GM19023 (cell line): ENCODE results near the gene CSNK1E.
A peak's percentile ranks its signal among the peaks of the same experiment; 100 is the strongest.

Experiments
- ATAC-seq: cut with Tn5 transposase; IDR thresholded peaks from one replicate; pipeline ENCODE4 v1.9.1; 2021; ENCODE audit warnings: mild to moderate bottlenecking, moderate library complexity; ENCODE audit not compliant: unreplicated experiment

CSNK1E gene

DNA sequence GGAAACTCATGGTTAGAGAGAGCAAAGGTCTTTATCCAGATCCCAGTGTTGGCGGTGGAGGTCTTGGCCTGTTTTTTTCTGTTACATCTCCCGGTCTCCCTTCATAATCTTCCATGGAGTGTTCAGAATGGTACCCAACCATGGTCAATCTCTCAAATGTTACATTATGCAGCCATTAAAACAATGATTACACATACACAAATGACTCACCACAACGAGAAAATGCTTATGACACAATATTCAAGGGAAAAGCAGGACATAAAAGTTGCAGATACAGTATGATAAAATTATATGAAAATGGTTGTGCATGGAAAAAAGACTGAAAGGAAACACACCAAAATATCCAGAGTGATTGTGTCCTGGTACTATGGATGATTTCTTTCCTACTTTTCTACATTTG, 17.8 kb upstream of the CSNK1E start:
- no peak for ATAC-seq

DNA sequence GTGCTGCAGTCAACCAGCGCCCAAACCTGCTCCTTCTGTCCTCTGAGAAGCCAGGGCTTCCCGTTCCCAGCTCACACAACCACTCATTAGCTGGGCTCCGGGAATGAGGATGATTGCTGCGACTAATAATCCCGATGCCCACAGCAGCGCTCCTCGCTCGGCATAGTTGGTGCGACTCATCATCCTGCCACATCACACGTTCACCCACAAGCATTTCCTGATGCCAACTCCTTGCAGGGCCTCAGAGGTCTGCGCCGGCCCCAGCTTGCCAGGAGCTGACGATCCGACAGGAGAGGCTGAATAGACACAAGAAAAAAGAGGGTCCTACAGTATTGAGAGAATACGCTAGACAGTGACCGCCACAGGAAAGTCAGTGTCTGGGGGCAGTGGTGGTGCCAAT, 10.6 kb upstream of the CSNK1E start:
- no peak for ATAC-seq

DNA sequence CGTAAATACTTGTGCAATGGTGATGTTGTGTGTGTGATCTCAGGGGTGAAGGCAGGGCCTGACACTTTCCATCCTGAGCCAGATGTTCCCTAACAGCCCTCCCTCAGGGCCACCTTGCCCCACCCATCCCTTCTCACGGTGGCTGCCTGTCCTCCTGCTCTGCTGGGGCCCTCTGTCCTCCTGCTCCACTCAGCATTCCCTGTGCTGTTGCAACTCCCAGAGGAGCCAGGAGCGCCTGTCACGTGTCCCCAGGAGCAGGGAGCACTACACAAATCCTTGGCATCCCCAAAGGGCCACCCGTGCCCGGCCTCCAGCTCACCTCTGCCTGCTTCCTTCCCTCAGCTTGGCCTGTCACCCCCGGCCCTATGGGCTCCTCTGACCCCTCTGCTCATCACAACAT, 10.2 kb upstream of the CSNK1E start:
- no peak for ATAC-seq

DNA sequence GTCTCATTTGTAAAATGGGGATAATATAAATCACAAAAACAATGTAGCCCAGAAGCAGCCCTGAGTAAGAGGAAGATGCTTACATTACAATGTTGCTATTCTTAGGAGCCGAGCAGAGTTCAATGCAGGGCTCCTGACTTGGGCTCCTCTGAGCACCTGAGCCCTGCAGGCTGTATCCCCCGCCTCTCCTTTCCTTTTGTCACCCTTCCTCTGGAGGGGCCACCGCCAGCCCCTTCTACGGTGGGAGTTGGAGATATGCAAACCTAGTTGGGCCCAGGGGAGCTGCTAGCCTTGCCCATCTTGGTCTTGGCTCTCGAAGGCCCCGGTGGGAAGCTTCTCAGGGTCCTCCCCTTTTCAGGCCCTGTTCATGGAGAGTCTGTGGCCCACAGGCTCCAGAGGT, 8.4 kb upstream of the CSNK1E start:
- no peak for ATAC-seq

DNA sequence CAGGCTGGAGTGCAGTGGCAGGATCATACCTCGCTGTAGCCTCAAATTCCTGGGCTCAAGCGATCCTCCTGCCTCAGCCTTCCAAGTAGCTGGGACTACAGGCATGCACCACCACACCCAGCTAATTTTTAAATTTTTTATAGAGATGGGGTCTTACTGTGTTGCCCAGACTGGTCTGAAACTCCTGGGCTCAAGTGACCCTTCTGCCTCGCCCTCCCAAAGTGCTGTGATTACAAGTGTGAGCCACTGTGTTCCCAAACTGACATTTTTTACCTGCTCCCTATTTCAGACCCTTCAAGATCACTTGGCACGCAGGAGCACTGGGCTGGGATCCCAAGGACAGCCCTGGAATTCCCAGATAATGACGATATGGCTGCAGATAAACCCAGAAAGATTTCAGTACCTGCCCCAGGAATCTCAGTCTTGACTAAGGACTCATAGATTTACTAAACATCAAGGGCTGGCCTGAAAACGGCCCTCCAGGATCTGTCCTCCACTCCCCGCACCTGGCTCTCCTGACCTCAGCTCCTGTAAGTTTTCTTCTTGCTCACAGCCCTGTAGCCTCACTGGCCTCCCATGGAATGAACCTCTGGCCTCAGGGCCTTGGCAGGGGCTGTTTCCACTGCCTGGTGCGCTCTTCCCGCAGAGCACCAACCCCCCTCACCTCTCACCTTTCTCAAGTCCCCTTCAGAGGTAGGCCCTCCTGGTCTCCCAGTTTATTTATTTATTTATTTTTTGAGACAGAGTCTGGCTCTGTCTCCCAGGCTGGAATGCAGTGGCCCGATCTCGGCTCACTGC, 3.6 kb upstream of the CSNK1E start:
- ATAC-seq: no peak

GRCh38 chr22:38318792-38319773, 1.9 kb upstream of the CSNK1E start:
- no peak for ATAC-seq

DNA sequence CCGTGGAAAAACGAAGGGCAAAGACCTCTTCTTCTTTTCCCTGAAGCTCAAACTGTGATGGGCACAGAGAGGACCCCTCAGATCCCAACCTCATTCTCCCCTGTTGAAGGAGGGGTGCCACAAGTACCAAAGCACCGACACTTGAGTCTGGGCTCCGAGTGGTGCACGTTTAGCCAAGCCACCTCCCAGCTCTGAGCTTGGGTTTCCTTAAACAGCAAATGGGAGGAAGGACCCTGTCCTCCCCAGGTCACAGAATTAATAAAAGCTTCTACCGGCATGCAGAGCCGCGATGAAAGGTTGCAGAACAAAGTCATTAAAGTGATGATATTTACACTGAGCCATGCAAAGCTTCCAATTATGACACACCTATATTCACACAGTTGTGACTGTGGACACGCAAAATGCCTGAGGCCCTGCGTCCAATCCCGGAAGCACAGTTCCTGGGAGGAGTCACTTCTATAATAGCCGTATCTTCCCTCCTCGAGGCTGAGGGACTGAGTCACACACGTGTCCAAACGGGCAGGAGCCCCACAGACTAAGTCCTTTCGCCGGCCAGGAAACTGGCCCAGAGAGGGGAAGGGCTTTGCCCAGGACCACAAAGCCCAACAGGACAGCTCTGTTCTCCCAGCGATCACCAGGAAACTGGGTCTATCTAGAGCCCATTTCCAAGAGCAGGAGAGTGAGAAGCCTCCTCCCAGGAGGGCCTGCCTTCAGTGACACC, 922 bp upstream of the CSNK1E start:
- ATAC-seq: no peak

- ATAC-seq: peak; percentile 16
Measured at GRCh38 chr22:38316364-38317121, 690 bp downstream of the CSNK1E start.

DNA sequence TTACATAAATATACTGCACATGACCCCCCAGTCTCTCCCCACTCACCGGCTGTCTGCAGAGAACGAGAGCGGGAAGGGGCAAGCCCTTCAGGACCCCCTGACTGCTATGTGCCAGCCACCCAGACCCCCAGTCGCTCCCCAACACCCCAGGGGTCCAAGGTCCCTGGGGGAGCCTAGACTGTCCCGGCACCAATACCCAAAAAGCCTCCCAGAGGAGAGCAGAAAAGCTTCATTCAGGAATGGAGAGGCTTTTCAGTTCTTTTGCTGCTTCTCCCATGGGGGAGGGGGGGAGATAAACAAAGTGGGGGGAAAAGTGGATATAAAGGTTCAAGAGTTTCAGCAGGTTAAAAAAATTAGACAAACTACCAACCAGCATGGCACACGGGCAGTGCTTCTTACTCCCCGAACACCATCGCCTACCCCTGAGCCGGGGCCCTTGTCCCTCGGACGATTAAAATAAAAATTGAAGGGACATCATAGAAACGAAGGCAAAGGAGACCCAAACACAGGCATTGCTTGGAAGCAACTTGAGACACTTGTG, 1.3 kb downstream of the CSNK1E start:
- no peak for ATAC-seq

DNA sequence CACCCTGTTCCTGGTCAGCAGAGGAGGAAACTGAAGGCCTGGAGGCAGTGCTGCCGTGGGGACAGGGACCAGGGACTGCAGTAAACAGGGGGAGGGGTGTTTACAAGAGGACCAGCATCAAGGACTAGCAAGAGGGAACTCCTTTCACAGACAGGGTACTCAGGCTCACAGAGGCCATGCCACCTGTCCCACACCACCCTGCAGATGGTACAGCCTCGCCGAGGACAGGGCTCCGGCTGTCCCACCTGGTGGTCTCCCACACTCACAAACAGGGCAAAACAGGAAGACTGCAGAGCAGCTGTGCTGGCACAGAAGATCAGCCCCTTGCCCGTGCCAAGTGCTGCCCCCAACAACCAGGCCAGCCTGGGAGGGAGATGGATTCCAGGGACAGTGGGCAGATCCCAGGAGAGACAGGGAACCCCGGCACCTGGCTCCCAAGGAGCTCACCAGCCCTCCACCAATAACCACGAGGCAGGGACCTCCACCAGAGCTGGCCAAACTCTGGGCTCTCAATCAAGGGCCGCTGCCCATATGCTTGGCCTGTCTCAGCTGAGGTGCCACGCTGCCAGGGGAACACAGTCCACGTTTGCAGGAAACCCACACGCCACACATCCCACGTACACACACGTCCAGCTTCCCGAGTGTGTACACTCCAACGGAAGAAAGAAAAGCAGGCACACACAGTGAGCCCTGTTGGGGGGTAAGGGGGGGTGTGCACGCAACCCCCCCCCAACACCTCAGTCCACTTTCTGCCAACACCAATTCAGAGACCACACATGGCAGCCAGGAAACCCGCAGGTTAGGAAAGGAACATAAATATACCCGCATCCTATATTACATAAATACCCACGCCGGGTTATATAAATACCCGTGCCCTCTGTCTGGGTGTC, 2.1 kb downstream of the CSNK1E start:
- ATAC-seq: no peak

GRCh38 chr22:38314051-38314932, 2.9 kb downstream of the CSNK1E start:
- ATAC-seq: no peak

DNA sequence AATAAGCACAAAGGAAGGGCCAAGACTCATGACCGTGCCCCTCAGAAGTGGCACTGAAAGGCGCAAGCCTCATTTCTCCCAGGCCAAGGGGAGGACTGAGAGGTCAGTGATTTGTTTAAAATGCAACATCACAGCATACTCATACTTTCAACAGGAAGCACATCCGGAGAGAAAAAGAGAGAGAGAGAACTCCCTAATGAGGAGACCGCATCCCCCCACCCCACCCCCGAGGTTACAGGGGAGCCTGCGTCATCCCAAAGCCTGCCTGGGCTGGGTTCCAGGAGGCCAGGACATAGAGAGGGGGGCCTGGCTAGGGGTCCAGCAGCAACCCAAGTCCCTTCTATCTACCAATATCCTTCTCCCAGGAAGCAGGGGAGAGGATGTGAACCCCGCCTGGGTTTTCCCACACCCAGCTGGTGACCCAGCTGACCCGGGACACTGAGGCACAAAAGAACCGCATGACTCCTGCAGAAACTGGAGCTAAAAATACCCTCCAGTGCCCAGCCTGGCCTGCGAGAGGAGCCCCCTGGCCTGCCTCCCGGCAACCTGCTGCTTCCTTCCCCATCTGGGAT, 3.8 kb downstream of the CSNK1E start:
- ATAC-seq: no peak

DNA sequence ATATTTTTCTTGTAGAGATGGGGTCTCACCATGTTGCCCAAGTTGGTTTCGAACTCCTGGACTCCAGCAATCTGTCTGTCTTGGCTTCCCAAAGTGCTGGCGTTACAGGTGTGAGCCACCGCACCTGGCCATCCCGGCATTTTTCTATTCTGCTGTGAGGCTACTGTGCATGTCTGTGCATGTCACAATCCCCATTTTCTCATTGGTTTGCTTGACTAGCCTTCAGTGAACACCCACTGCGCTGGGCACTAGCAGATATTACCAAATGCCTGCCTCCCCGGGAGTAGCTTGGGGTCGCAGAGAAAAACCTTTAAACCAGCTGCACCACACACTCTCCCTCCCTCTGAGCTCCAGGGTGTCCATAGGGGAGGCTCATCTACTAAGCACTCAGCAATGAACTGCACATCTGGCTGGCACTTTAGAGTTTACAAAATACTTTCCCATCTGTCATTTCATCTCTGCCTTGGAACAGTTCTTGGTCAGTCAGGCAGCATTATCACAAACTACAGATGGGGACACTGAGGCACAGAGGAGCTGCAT, 4.9 kb downstream of the CSNK1E start:
- ATAC-seq: no peak

DNA sequence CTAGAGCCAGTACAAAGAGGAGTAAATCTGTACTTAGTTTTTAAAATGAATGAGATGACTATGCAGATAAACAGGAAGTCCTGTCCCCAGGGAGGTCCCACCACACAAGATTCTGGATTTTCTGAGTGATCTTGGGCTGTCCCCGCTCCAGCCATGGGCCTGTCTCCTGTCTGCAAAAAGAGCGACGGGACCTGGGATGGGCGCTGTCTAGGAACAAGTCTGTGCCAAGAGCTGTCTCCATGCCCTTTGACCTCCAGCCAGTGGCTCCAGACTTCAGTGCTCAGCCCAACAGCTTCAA, 6.0 kb downstream of the CSNK1E start:
- ATAC-seq: no peak

- ATAC-seq: no peak
Measured at GRCh38 chr22:38310518-38311322, 6.5 kb downstream of the CSNK1E start.

DNA sequence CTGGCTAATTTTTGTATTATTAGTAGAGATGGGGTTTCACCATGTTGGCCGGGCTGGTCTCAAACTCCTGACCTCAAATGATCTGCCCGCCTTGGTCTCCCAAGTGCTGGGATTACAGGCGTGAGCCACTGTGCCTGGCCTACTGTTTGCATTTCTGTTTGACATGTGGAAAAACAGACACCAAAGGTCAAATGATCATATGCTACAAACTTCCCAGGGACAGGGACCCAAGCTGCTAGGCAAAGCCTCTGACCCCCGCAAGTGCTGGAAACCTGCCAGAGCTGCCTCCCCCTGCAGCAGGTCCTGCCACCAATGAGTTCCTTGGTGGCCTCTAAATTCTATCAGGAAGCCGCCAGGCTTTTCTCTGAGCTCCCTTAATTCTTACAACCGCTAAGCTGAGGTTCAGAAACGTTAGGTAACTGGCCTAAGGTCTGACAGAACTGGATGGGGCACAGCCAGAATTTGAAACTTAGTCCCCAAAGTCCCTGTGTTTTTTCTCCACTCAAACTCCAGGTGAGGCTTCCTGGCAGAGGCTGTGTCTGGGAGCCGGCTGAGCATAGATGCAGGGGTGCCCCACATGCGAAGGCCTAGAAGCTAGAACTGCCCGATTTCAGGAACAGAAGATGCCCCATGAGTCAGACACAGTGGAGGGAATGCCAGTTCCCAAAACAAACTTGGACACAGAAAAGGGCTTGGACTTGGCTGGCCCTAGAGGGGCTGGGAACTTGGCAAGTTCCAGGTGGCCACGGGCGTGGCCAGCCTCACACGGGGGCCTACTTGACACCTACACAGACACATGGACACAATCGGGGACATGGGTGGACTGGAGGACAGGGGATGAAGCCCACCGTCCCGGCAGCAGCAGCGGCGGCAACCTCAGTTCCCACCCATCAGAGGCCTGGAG, 7.4 kb downstream of the CSNK1E start:
- no peak for ATAC-seq
